Nephron (organoid): ENCODE results near the gene SCP2.
A peak's percentile ranks its signal among the peaks of the same experiment; 100 is the strongest.

Experiments used
- H3K27ac Mint-ChIP-seq, 3 experiments: 2 replicates each; pipeline ENCODE4 v1.8.0; 2020; ENCODE audit warnings: mixed read lengths in 3 of 3, mild to moderate bottlenecking in 2 of 3, moderate library complexity in 1 of 3
- H3K27me3 Mint-ChIP-seq: 2 replicates; pipeline ENCODE4 v1.8.0; 2021; ENCODE audit warnings: low read depth, mild to moderate bottlenecking, moderate library complexity, mixed read lengths
- H3K36me3 Mint-ChIP-seq: 2 replicates; pipeline ENCODE4 v1.8.0; 2020; ENCODE audit warnings: low read depth, mixed read lengths
- H3K4me1 Mint-ChIP-seq: 2 replicates; pipeline ENCODE4 v1.8.0; 2020; ENCODE audit warnings: mixed read lengths
- H3K4me3 Mint-ChIP-seq, 3 experiments: 2 replicates each; pipeline ENCODE4 v1.8.0; 2020; ENCODE audit warnings: mild to moderate bottlenecking in 3 of 3, mixed read lengths in 3 of 3, moderate library complexity in 2 of 3
- H3K9me3 Mint-ChIP-seq: 2 replicates; pipeline ENCODE4 v1.8.0; 2020; ENCODE audit warnings: mixed read lengths
- TF ChIP-seq, protein P1 (sequence below), 3 experiments: fragments of 200-600 bp; sonication (generic); IDR thresholded peaks; one replicate each; pipeline ENCODE4 v1.5.0; 2021; ENCODE audit warnings: antibody characterized with exemption in 3 of 3; ENCODE audit not compliant: unreplicated experiment in 3 of 3

Gene SCP2

DNA sequence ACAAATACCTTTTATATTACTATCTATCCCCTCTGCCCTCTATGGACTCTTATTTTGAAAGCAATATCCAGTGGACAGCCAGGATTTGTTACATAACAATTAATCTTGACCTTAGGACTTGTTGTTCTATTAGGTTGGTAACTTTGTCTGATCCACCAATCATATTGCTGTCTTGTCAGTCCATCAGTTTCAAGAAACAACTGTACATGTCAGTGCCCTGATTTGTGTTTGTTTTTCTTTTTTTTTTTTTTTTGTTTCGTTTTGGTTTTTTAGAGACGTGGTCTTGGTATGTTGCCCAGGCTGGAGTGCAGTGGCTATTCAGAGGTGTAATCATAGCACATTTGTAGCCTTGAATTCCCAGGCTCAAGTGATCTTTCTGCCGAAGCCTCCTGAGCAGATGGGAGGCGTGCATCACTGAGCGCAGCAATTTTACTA is 1.5 kb upstream of the SCP2 start:
- H3K4me3 Mint-ChIP-seq, result peak overlapping the region; percentile 72 to 93 (median 85)
- H3K27ac Mint-ChIP-seq, result peak overlapping the region in 2 of 3 experiments; percentile 1 to 62

DNA sequence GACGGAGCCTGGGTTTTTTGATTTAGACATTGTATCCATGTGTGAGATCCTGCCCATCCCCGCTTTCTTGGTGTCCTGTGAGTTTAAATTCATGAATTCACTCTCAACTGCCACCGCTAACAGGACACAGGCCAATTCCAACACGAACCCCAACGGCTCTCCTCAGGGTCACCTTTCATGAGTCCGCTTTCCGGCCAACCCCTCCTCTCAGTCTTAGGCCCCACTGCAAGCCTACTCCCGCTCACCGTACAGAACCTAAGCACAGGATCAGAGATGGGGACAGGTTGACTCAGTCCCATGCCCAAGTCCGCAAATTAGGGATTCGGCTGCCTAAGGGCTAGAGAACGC is 238 bp upstream of the SCP2 start:
- H3K4me1 Mint-ChIP-seq, result peaks cover 10% of the 10 kb centered on the region

More for the DNA sequence above, 1.5 kb upstream of the SCP2 start:
- Mint-ChIP-seq H3K9me3 (no peaks in the 10 kb centered on the region), H3K4me1 (peaks cover 10% of the 10 kb centered on the region), H3K27me3 (peaks cover 45% of the 10 kb centered on the region), H3K36me3 (peaks cover 5% of the 10 kb centered on the region)
- TF ChIP-seq, protein P1, sequence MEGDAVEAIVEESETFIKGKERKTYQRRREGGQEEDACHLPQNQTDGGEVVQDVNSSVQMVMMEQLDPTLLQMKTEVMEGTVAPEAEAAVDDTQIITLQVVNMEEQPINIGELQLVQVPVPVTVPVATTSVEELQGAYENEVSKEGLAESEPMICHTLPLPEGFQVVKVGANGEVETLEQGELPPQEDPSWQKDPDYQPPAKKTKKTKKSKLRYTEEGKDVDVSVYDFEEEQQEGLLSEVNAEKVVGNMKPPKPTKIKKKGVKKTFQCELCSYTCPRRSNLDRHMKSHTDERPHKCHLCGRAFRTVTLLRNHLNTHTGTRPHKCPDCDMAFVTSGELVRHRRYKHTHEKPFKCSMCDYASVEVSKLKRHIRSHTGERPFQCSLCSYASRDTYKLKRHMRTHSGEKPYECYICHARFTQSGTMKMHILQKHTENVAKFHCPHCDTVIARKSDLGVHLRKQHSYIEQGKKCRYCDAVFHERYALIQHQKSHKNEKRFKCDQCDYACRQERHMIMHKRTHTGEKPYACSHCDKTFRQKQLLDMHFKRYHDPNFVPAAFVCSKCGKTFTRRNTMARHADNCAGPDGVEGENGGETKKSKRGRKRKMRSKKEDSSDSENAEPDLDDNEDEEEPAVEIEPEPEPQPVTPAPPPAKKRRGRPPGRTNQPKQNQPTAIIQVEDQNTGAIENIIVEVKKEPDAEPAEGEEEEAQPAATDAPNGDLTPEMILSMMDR (IDR thresholded peaks at IDR 0.05; ENCODE audit: unreplicated experiment in 3 of 3), result no peak

DNA sequence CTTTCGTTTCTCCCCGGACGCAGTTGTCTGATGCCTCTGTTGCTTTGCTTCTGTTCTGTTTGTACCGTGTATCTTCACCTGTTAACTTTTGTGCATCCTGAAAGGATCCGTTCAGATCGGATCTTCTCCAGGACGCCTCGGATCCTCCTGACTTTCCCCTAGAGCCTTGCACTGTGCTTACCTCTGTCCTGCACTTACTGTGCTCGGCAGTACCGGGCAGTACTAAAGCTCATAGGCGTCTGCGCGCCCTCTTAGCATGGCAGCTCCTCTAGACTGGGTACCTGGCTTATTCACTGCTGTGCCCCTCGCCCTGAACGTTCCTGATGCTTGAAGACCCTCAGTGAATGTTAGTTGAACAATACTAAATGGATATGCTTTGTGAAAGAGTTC is 934 bp downstream of the SCP2 start:
- peak overlapping the region; percentile 85 to 93 (median 91) for H3K4me3 Mint-ChIP-seq
- peaks cover 26% of the 10 kb centered on the region for H3K27me3 Mint-ChIP-seq
- no peaks in the 10 kb centered on the region for H3K9me3 Mint-ChIP-seq
- H3K27ac Mint-ChIP-seq, result peak overlapping the region; percentile 13 to 55 (median 21)
- H3K36me3 Mint-ChIP-seq, result peaks cover 5% of the 10 kb centered on the region
- TF ChIP-seq, protein P1 (IDR thresholded peaks at IDR 0.05; ENCODE audit: unreplicated experiment in 3 of 3), result no peak
- peaks cover 10% of the 10 kb centered on the region for H3K4me1 Mint-ChIP-seq

More for the DNA sequence above, 238 bp upstream of the SCP2 start:
- H3K9me3 Mint-ChIP-seq, result no peaks in the 10 kb centered on the region
- H3K4me3 Mint-ChIP-seq, result peak overlapping the region; percentile 85 to 93 (median 91)
- peaks cover 38% of the 10 kb centered on the region for H3K27me3 Mint-ChIP-seq
- TF ChIP-seq, protein P1 (IDR thresholded peaks at IDR 0.05; ENCODE audit: unreplicated experiment in 3 of 3), result no peak
- no peak overlapping the region for H3K27ac Mint-ChIP-seq
- H3K36me3 Mint-ChIP-seq, result peaks cover 5% of the 10 kb centered on the region

DNA sequence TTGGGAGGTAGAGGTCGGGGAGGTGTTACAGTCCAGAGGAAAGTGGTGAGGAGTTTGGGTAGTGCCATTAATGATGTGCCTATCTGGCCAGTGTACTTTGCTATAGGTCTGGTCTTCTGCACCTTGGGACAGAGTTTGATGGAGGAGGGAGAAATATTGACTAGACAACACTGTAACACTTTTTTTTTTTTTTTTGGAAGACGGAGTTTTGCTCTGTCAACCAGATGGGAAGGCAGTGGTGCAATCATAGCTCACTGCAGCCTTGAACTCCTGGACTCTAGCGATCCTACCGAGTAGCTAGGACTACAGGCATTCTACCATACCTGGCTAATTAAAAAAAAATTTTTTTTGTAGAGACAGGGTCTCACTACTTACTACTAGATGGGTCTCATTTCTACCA is 1.9 kb downstream of the SCP2 start:
- TF ChIP-seq, protein P1 (IDR thresholded peaks at IDR 0.05; ENCODE audit: unreplicated experiment in 3 of 3), result no peak
- Mint-ChIP-seq H3K36me3 (peaks cover 5% of the 10 kb centered on the region), H3K27me3 (peaks cover 20% of the 10 kb centered on the region), H3K9me3 (no peaks in the 10 kb centered on the region), H3K4me3 (peak overlapping the region in 1 of 3 experiments; percentile 26), H3K4me1 (peaks cover 10% of the 10 kb centered on the region), H3K27ac (no peak overlapping the region)

DNA sequence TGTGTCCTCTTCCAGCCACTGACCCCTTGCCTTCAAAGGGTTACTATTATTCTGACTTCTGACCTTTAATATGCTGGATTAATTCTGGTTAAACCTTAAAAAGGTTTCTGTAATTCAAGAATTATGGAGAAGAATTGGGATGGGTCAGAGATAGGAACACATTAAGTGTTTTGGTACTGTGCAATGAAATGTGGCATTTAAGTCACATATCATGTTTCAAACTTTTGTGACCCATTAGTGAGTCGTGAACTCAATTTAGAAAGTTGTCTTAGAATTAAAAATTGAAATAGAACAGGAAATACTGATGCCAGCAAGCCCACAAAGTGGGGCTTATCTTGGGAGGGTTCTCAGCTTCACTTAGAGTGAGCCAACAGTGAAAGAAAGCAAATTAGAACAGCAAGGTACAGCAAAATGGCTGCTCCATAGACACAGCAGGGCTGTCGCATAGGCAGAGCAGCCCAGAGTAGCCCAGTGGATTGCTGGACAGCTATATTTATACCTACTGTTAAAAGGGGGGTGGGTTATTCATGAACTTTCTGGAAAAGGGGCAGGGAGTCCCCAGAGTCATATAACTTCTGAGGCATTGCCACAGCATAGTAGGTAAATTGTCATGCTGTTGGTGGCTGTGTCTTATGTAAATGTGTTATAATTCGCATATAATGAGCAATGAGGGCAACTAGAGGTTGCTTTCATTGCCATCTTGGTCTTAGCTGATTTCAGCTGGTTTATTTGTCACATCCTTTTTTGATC is 10.5 kb downstream of the SCP2 start:
- Mint-ChIP-seq H3K27ac (no peak overlapping the region), H3K4me3 (no peak overlapping the region), H3K9me3 (no peaks in the 10 kb centered on the region), H3K36me3 (peaks cover 7% of the 10 kb centered on the region), H3K4me1 (no peaks in the 10 kb centered on the region), H3K27me3 (no peaks in the 10 kb centered on the region)
- TF ChIP-seq, protein P1 (IDR thresholded peaks at IDR 0.05; ENCODE audit: unreplicated experiment in 3 of 3), result no peak

- TF ChIP-seq, protein P1 (IDR thresholded peaks at IDR 0.05; ENCODE audit: unreplicated experiment in 3 of 3), result no peak
- H3K4me3 Mint-ChIP-seq, result no peak overlapping the region
- H3K36me3 Mint-ChIP-seq, result peaks cover 7% of the 10 kb centered on the region
- no peaks in the 10 kb centered on the region for H3K27me3 Mint-ChIP-seq
- no peak overlapping the region for H3K27ac Mint-ChIP-seq
- no peaks in the 10 kb centered on the region for H3K4me1 Mint-ChIP-seq
- H3K9me3 Mint-ChIP-seq, result no peaks in the 10 kb centered on the region
These were observed 11.0 kb downstream of the SCP2 start for GRCh38 chr1:52938183-52938451.
